Fibroblast of lung (primary cell): ENCODE measurements around the gene CCDC34. TPM values are rescaled to one million over a fixed set of nuclear protein-coding genes. Genes with fewer than 3 reads are reported as not detected.

Experiments
- DNase-seq, 2 donors: peaks; one replicate each; pipeline versions ENCODE4 v3.0.0 to v3.0.0-alpha.2; 2010; ENCODE audit warnings: low read depth in 2 of 2
- H2AFZ ChIP-seq: 2 replicates; pipeline ENCODE4 v1.5.1; 2012; ENCODE audit warnings: low read length, control low read depth, inconsistent platforms
- H3K27ac ChIP-seq: 2 replicates; pipeline ENCODE4 v1.5.1; 2011; ENCODE audit warnings: low read length, control low read depth; ENCODE audit not compliant: insufficient read depth
- H3K27me3 ChIP-seq: 2 replicates; pipeline ENCODE4 v1.5.1; 2011; ENCODE audit warnings: mild to moderate bottlenecking, low read length; ENCODE audit not compliant: control insufficient read depth, insufficient read depth
- H3K36me3 ChIP-seq: 2 replicates; pipeline ENCODE4 v1.5.1; 2011; ENCODE audit warnings: low read length; ENCODE audit not compliant: control insufficient read depth, insufficient read depth
- H3K4me1 ChIP-seq: 2 replicates; pipeline ENCODE4 v1.5.1; 2011; ENCODE audit warnings: low read length; ENCODE audit not compliant: control insufficient read depth, insufficient read depth; ENCODE audit errors: extremely low read depth
- H3K4me2 ChIP-seq: 2 replicates; pipeline ENCODE4 v1.5.1; 2011; ENCODE audit warnings: low read length, control low read depth; ENCODE audit not compliant: insufficient read depth; ENCODE audit errors: extremely low read depth
- H3K4me3 ChIP-seq, 4 experiments: fragments of 200-600 bp in 1 of 4; sonication (generic) in 1 of 4; replicated peaks in 1 of 4; 2 replicates each; pipeline ENCODE4 v1.5.1; 2011 to 2016; ENCODE audit warnings: low read length in 4 of 4, low read depth in 3 of 4, mild to moderate bottlenecking in 3 of 4, control low read depth in 2 of 4, inconsistent platforms in 1 of 4, mixed read lengths in 1 of 4; ENCODE audit not compliant: insufficient read depth in 1 of 4; ENCODE audit errors: control extremely low read depth in 1 of 4
- H3K79me2 ChIP-seq: 2 replicates; pipeline ENCODE4 v1.5.1; 2012; ENCODE audit warnings: mild to moderate bottlenecking, low read length, inconsistent platforms; ENCODE audit not compliant: control insufficient read depth, insufficient read depth
- H3K9ac ChIP-seq: 2 replicates; pipeline ENCODE4 v1.5.1; 2011; ENCODE audit warnings: mild to moderate bottlenecking, low read length, control low read depth; ENCODE audit not compliant: insufficient read depth
- H3K9me3 ChIP-seq: 2 replicates; pipeline ENCODE4 v1.5.1; 2012; ENCODE audit warnings: low read depth, low read length; ENCODE audit not compliant: control insufficient read depth, insufficient read depth
- H4K20me1 ChIP-seq: 2 replicates; pipeline ENCODE4 v1.5.1; 2011; ENCODE audit warnings: low read length; ENCODE audit not compliant: control insufficient read depth, insufficient read depth; ENCODE audit errors: extremely low read depth
- EZH2 ChIP-seq: IDR thresholded peaks from 2 replicates; pipeline ENCODE4 v1.5.1; 2012; ENCODE audit warnings: low read length, control low read depth, mild to moderate bottlenecking; ENCODE audit errors: missing control alignments
- polyA plus RNA-seq, 2 donors: library from polyadenylated mRNA; depleted of rRNA in 1 of 2; stranded (reverse) in 1 of 2; unstranded in 1 of 2; fragments of >200 nt; gene quantifications; 2 replicates each; pipeline ENCODE4 v1.2.1, GENCODE V29; 2011 to 2012; ENCODE audit warnings: missing spikeins in 1 of 2
- total RNA-seq: library from RNA; depleted of rRNA; stranded (reverse); fragments of >200 nt; gene quantifications from 2 replicates; pipeline ENCODE4 v1.2.1, GENCODE V29; 2014
- TF ChIP-seq, protein P1 (sequence below), 2 donors: IDR thresholded peaks in 1 of 2; conservative IDR thresholded peaks in 1 of 2; 1 replicate in 1 of 2; 2 replicates in 1 of 2; pipeline ENCODE4 v1.5.1; 2011 to 2012; ENCODE audit warnings: low read length in 2 of 2, control low read depth in 1 of 2, inconsistent platforms in 1 of 2, low read depth in 1 of 2, mild to moderate bottlenecking in 1 of 2

Gene CCDC34
- total and polyA plus RNA-seq, 2 donors (not counting 1 experiment from before 2014, with no cell fraction given) = 3.8 to 4.6 TPM

- Histone ChIP-seq H3K36me3 (no peaks in the 10 kb centered on the region), H3K27me3 (no peaks in the 10 kb centered on the region), H3K9me3 (no peaks in the 10 kb centered on the region), H3K4me1 (no peaks in the 10 kb centered on the region), H4K20me1 (no peaks in the 10 kb centered on the region), H2AFZ (no peak overlapping the region), H3K4me2 (no peak overlapping the region), H3K27ac (no peak overlapping the region), H3K79me2 (no peaks in the 10 kb centered on the region), H3K4me3 (no peak overlapping the region), H3K9ac (no peak overlapping the region)
- TF ChIP-seq, protein P1, sequence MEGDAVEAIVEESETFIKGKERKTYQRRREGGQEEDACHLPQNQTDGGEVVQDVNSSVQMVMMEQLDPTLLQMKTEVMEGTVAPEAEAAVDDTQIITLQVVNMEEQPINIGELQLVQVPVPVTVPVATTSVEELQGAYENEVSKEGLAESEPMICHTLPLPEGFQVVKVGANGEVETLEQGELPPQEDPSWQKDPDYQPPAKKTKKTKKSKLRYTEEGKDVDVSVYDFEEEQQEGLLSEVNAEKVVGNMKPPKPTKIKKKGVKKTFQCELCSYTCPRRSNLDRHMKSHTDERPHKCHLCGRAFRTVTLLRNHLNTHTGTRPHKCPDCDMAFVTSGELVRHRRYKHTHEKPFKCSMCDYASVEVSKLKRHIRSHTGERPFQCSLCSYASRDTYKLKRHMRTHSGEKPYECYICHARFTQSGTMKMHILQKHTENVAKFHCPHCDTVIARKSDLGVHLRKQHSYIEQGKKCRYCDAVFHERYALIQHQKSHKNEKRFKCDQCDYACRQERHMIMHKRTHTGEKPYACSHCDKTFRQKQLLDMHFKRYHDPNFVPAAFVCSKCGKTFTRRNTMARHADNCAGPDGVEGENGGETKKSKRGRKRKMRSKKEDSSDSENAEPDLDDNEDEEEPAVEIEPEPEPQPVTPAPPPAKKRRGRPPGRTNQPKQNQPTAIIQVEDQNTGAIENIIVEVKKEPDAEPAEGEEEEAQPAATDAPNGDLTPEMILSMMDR (conservative IDR thresholded peaks at IDR 0.05 in 1 of 2, IDR thresholded peaks at IDR 0.05 in 1 of 2; ENCODE audit: low read depth in 1 of 2, low read length in 2 of 2) = no peak
- TF ChIP-seq EZH2 = no peak
- DNase-seq = no peak
Measured at GRCh38 chr11:27310182-27310581, 52.8 kb downstream of the CCDC34 start.

DNA sequence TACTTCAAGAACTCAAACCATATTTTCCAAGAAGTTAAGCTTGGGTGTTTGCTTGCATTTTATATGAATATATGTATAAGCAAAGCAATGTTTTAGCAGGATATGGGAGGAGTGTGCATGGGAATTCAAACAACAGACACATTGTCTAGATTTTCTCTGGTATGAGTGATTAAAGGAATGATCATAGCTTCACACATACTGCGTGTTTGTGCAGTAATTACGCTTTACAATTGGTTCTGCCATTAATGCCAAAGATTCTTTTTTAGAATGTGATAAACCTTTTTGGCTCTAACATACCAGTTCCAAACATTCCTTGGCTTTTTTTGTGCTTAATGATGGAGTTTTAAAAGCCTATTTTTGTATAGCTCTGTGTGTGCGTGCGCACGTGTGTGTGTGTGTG lies 54.0 kb downstream of the CCDC34 start:
- Histone ChIP-seq H3K4me3 (no peak overlapping the region), H3K79me2 (no peaks in the 10 kb centered on the region), H3K27ac (no peak overlapping the region), H2AFZ (no peak overlapping the region), H3K4me2 (no peak overlapping the region), H3K36me3 (no peaks in the 10 kb centered on the region), H4K20me1 (no peaks in the 10 kb centered on the region), H3K27me3 (no peaks in the 10 kb centered on the region), H3K9ac (no peak overlapping the region), H3K9me3 (no peaks in the 10 kb centered on the region), H3K4me1 (no peaks in the 10 kb centered on the region)
- TF ChIP-seq, protein P1 (conservative IDR thresholded peaks at IDR 0.05 in 1 of 2, IDR thresholded peaks at IDR 0.05 in 1 of 2; ENCODE audit: low read depth in 1 of 2, low read length in 2 of 2) = no peak
- no peak for TF ChIP-seq EZH2
- peak in 1 of 2 donors; percentile 80 for DNase-seq

DNA sequence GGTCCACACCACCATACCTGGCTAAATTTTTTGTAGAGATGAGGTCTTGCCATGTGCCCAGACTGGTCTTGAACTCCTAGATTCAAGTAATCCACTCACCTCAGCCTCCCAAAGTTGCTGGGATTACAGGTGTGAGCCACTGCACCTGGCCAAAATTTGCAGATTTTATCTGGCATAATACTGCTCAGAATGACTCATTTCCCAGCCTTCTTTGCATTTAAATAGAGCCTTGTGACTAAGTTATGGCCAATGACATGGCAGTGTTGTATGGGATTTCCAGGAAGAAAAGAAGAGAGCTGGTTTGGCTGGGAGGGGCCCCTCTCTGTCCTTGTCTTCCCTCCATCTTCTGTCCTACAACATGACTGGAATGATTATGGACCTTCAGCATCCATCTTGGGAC lies 55.8 kb downstream of the CCDC34 start:
- no peaks in the 10 kb centered on the region for H3K9me3 ChIP-seq
- no peaks in the 10 kb centered on the region for H3K4me1 ChIP-seq
- H2AFZ ChIP-seq = no peak overlapping the region

More for the DNA sequence above, 55.8 kb downstream of the CCDC34 start:
- Histone ChIP-seq H3K27ac (no peak overlapping the region), H3K36me3 (no peaks in the 10 kb centered on the region), H3K4me2 (no peak overlapping the region), H3K27me3 (no peaks in the 10 kb centered on the region), H3K79me2 (no peaks in the 10 kb centered on the region), H4K20me1 (no peaks in the 10 kb centered on the region), H3K4me3 (no peak overlapping the region), H3K9ac (no peak overlapping the region)
- DNase-seq = no peak
- TF ChIP-seq EZH2 = no peak
- TF ChIP-seq, protein P1 (conservative IDR thresholded peaks at IDR 0.05 in 1 of 2, IDR thresholded peaks at IDR 0.05 in 1 of 2; ENCODE audit: low read depth in 1 of 2, low read length in 2 of 2) = no peak
